ENCODE results near the gene TM7SF2.

DNA sequence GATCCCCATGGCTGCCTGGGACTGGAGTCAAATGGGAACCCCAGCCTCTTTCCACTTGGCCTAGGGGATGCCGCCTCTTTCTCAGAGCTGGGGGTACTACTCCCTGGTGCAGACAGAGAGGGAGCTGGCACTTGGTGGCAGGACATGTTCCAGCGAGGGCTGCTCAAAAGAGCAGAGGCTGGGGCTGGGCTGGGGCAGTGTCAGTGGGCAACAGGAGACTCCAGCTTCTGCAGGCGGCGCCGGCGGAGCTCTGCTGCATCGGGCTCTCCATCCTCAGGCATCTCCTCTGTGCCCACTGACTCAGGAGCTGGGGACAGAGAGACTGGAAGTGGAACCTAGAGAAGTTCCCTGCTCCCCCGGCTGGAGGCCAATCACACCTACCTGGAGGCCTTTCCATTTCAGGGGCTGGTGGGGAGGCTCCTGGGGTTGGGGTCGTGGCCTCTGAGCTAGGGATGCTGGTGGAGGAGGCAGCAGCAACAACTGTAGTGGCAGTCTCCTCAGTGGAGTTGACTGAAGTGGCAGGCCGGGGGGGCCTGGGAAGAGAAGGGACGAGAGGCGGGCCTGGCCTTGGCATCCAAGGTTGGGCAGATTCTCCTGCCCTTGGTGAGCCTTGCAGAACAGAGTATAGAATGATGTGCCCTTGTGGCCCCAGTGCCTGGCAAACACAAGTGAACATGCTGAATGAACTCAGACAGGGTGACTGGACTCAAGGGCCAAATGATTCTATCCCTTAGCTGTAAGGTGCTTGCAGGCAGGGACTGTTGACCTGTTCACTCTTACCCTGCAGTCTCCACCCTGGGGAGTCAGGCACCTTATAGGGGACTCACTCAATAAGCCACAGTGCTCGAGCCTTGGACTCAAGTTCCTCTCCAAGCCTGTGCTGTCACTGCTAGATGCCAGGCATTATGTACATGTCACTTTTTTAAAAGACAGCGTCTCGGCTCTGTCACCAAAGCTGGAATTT, 16.8 kb downstream of the TM7SF2 start:
- TF ChIP-seq, protein P1, sequence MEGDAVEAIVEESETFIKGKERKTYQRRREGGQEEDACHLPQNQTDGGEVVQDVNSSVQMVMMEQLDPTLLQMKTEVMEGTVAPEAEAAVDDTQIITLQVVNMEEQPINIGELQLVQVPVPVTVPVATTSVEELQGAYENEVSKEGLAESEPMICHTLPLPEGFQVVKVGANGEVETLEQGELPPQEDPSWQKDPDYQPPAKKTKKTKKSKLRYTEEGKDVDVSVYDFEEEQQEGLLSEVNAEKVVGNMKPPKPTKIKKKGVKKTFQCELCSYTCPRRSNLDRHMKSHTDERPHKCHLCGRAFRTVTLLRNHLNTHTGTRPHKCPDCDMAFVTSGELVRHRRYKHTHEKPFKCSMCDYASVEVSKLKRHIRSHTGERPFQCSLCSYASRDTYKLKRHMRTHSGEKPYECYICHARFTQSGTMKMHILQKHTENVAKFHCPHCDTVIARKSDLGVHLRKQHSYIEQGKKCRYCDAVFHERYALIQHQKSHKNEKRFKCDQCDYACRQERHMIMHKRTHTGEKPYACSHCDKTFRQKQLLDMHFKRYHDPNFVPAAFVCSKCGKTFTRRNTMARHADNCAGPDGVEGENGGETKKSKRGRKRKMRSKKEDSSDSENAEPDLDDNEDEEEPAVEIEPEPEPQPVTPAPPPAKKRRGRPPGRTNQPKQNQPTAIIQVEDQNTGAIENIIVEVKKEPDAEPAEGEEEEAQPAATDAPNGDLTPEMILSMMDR (IDR thresholded peaks at IDR 0.05; ENCODE audit: low read depth, low read length, poor library complexity, severe bottlenecking): no peak
- TF ChIP-seq EZH2phosphoT487 (IDR thresholded peaks at IDR 0.05; ENCODE audit: borderline replicate concordance, low read length): no peak

Data from DOHH2 (cell line).